GM21786 (cell line): ENCODE data around the gene CDADC1.
"Not testable (repeated sequence)": the region's sequence is repeated elsewhere in the genome, so short reads cannot be mapped to it uniquely, and the experiment has no call there.

Experiments
- ATAC-seq: cut with Tn5 transposase; IDR thresholded peaks from one replicate; pipeline ENCODE4 v1.9.1; 2021; ENCODE audit not compliant: unreplicated experiment

The CDADC1 gene

GRCh38 chr13:49310251-49310650, 62.5 kb downstream of the CDADC1 start:
- no peak for ATAC-seq

DNA sequence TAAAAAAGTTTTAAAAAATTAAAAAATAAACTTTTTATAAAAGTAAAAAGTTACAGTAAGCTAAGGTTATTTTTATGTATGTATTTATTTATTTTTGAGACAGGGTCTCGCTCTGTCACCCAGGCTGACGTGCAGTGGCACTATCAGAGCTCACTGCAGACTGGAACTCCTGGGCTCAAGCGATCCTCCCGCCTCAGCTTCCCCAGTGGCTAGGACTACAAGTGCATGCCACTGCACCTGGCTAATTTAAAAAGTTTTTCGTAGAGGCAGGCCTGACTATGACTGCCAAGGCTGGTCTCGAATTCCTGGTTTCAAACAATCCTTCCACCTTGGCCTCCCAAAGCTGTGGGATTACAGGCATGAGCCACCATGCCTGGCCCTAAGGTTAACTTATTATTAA, 64.1 kb downstream of the CDADC1 start:
- no peak for ATAC-seq

- ATAC-seq = no peak
Measured at GRCh38 chr13:49314344-49314882, 66.7 kb downstream of the CDADC1 start.

DNA sequence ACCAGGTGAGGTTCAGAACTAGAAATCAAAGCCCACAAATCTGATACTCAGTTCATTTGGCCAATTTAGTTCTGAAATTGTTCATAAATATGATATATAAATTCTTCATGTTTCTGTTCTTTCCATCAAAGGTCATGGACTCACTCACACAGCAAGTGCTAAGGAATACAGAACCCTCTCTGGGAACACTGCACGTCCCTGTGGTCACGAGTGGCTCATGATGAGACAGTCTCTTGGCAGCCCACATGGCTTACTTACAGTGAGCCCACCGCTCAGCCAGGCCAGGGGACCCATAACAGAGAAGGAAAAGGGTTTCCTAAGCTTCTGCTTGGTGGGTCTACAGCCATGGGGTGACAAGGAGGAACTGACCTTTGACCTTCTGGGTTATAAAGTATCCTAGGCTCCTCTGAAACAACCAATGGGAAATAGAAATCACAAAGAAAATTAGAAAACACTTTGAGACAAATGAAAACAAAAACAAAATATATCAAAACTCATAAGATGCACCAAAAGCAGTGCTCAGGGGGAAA, 67.4 kb downstream of the CDADC1 start:
- no peak for ATAC-seq

DNA sequence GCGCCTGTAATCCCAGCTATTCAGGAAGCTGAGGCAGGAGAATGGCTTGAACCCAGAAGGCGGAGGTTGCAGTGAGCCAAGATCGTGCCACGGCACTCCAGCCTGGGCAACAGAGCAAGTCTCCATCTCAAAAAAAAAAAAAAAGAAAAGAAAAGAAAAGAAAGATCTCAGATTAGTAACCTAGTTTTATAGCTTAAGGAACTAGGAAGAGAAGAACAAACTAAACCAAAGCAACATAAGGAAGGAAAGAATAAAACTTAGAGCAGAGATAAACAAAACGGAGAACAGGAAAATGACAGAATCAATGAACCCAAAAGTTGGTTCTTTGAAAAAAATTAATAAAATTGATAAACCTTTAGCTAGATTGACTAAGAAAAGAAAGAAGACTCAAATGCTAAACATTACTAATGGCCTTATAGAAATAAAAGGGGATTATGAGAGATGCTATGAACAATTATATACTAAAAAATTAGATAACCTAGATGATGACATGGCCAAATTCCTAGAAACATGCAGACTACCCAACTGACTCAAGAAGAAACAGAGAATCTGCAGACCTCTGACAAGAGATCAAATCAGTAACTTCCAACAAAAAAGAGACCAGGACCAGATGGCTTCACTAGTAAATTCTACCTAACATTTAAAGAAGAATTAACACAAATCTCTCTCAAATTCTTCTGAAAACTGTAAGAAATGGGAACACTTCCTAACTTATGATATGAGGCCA, 68.2 kb downstream of the CDADC1 start:
- ATAC-seq = no peak

DNA sequence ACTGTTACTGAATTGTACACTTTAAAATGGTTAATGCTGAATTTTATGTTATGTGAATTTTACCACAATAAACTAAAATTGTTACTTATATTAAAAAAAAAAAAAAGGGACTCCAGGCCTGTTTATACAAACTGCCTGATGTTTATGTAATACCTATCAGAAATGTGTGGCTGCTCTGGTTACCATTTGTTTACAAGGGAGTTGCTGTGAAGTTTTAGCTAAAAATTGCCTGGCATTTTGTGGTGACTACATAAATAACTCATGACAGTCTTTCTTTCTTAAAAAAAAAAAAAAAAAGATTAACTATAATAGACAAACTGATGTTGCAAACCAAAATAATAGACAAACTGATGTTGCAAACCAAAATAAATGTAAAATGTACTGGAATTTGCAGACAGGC, 71.8 kb downstream of the CDADC1 start:
- ATAC-seq = no peak

DNA sequence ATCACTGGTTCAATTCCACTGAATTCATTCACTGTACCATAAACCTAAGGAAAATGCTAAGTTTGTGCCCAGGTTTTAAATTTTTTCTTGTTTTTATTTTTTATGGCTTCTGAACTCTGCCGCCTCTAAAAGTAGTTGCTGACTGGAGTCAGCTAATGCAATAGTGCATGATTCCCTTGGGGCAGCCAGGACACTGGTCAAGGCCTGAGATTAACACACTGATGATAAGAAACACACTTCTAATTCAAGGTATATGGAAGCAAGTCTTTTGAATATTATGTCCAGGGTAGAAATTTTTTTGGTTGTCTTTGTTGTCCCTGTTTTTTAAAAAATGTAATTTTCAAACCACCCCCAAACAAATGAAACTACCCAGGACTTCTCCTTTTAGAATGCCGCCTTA, 72.2 kb downstream of the CDADC1 start:
- no peak for ATAC-seq

- ATAC-seq = no peak
Measured at GRCh38 chr13:49320975-49321374, 73.2 kb downstream of the CDADC1 start.

DNA sequence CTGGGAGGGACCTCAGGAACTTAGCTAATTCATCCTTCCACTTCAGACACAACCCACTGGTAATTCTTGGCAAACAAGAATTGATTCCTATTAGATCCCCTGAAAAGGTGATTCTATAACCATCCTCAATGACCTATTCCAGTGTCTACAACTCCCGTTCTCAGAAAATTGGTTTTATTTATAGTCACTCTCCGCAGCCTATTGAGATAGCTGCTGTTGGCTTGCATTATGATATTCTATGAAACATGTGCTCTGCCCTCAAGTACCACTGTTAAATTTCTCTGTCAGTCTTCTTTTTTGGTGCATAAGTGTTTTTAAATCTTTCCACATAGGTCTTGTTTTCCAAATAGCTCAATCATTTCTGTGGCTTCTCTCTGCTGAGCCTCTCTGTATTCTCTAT, 75.0 kb downstream of the CDADC1 start:
- no peak for ATAC-seq

GRCh38 chr13:49323344-49323743, 75.6 kb downstream of the CDADC1 start:
- ATAC-seq = no peak

- no peak for ATAC-seq
Measured at GRCh38 chr13:49326222-49326917, 78.6 kb downstream of the CDADC1 start.

- not testable (repeated sequence) for ATAC-seq
Measured at GRCh38 chr13:49327145-49327544, 79.4 kb downstream of the CDADC1 start.

DNA sequence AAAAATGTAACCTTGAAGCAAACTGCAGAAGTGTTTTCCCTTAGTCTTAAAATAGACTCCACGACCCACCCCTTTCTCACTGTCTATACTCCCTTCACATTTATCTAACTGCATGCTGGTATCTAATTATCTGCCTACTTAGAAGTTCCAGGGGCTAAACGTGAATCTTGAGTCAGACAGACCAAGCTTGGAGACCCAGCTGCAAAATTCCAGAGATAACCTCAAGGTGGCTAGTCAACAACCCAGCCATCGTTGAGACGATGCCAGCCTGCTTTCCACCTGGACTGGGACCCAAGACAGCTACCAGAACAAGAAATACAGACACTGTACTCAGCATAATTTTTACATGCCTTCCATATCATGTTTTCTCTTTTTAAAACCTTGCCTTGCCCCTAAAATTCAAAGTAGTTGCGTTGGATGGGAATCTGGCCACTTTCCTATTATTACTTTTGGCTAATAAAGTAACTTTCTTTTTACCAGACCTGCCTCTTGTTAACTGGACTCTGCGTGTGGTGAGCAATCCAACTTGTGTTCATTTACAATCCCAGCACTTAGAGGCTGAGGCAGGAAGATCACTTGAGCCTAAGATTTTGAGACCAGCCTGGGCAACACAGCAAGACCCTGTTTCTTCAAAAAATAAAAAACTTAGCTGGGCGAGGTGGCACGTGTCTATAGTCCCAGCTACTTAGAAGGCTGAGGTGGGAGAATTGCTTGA, 82.3 kb downstream of the CDADC1 start:
- no peak for ATAC-seq

DNA sequence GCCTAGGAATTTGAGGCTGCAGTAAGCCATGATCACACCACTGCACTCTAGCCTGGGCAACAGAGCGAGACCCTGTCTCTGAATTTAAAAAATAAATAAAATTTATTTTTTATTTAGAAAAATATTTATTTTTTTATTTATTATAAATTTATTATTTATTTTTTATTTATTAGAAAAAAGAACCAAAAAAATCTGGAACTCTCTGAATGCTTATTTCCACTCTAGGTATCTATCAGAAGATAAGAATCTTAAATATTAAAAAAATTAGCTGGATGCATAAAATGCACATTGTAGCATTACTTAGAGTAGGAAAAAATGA, 82.8 kb downstream of the CDADC1 start:
- no peak for ATAC-seq

- ATAC-seq = no peak
Measured at GRCh38 chr13:49336655-49337054, 88.9 kb downstream of the CDADC1 start.

GRCh38 chr13:49340161-49340560, 92.4 kb downstream of the CDADC1 start:
- no peak for ATAC-seq

GRCh38 chr13:49341517-49341916, 93.8 kb downstream of the CDADC1 start:
- no peak for ATAC-seq

- ATAC-seq = no peak
Measured at GRCh38 chr13:49341941-49342340, 94.2 kb downstream of the CDADC1 start.

DNA sequence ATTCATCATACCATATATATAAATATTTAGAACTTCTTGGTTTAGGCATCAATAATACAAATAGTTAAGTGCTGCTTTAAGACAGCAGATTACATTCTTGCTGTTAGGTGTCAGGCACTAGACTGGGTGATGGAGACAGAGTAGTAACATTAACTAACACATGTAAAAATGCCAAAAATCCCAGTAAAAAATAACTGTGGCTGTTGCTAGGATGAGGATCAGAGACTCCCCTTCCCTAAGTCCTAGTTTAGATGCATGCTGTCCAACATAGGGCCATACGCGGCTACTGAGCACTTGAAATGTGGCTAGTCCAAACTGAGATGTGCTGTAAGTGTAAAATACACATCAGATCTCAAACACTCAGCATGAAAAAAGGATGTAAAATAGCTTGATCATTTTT, 94.7 kb downstream of the CDADC1 start:
- no peak for ATAC-seq
